GM10266 (cell line): Measurements from ENCODE around the gene MAPK4.

Experiments
- DNase-seq: peaks from one replicate; pipeline ENCODE4 v3.0.0; 2012; ENCODE audit errors: extremely low spot score
- CTCF ChIP-seq: IDR thresholded peaks from 2 replicates; pipeline ENCODE4 v1.5.1; 2012; ENCODE audit warnings: mild to moderate bottlenecking, low read depth; ENCODE audit not compliant: control insufficient read depth, insufficient read depth; ENCODE audit errors: missing control alignments

MAPK4 gene

DNA sequence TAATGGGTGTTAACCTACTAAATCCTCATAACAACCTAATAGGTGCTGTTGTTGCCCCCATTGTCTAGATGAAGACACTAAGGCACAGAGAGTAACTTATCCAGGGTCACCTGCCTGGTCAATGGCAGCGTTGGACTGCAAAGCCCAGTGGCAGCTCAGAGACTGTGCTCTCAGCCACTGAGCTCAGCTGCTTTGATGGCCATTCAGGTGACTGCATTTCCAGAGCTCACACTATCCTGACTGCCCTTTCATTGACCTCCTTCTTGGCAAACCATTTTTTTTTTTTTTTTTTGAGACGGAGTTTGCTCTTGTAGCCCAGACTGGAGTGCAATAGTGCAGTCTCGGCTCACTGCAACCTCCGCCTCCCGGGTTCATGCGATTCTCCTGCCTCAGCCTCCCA is 115.2 kb downstream of the MAPK4 start:
- TF ChIP-seq CTCF = no peak
- no peak for DNase-seq

DNA sequence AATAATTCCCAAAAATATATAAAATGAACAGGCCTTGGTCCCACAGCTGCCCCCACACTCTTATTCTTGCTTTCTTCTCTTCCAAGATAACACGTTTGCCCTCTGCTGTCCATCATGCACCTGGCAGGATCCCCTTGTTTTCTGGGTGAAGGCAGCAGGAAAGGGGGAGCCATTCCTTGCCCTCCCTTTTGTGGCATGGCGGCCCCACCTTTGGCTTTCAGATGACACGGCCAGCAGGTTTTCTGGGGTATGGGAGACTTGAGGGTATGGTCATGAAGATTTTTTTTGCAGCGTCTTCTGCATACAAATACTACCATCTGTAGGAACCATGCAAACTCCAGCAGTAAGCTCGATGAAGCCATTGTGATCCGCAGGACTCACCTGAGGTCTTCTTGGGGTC is 118.8 kb downstream of the MAPK4 start:
- TF ChIP-seq CTCF = no peak
- no peak for DNase-seq

DNA sequence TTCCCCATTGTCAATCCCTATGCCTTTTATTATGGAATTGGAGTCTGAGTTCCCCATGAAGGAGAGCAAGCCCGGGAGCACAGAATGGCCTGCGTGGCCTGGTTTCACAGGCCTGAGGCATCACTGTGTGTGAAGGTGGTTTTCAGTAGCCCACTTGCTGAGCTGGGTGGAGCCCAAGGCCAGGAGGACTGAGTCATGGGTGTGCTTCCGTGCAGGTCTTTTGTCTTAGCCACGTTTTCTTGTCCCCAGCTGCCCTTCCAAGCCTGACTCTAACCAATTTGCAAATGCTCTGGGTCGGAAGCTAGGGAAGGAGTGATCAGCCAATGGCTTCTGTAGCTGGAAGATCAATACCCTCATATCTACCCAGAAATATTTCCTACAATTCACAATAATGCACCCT is 119.2 kb downstream of the MAPK4 start:
- DNase-seq = no peak
- TF ChIP-seq CTCF = no peak

DNA sequence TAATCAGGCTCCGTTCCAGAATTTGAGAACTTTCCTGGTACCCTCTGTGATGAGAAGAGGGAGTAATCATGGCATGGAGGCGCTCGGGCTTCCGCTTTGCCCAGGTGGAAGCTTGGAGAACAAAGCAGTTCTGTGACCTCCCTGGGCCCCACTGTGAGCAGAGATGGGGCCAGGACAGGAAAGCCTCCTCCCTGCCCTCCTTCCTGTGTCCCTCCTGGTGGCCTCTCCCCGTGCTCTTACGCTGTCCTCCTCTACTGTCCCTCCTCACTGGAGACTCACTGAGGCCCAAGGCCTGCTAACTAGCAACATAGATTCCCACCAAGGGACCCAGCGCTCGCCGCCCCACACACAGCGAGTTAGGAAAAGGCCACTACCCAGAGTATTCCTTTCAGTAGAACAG is 119.8 kb downstream of the MAPK4 start:
- no peak for TF ChIP-seq CTCF
- DNase-seq = no peak

DNA sequence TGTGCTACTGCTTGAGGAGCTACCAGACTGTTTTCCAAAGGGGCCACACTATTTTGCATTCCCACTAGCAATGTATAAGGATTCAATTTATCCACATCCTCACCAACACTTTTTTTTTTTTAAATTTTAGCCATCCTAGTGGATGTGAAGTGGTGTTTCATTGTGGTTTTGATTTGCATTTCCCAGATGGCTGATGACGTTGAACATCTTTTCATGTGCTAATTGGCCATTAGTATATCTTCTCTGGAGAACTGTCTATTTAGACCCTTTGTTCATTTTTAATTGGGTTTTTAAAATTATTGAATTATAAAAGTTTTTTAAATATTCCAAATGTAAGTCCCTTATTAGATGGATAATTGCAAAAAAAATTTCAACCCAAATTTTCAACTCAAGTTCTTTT is 121.1 kb downstream of the MAPK4 start:
- no peak for DNase-seq
- no peak for TF ChIP-seq CTCF

DNA sequence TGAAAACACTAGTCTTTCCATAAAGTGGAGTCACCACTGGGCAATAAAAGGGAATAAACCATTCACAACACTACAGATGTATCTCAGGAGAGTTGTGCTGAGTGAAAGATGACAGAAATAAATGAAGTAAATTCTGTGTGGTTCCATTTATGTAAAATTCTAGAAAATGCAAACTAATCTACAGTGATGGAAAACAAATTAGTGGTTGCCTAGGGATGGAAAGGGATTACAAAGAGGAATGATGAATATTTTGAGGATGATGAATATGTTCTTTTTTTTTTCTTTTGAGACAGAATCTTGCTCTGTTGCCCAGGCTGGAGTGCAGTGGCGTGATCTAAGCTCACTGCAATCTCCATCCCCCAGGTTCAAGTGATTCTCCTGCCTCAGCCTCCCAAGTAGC is 123.0 kb downstream of the MAPK4 start:
- DNase-seq = no peak
- TF ChIP-seq CTCF = no peak

GRCh38 chr18:50686409-50686808 is 126.5 kb downstream of the MAPK4 start:
- no peak for DNase-seq
- TF ChIP-seq CTCF = no peak
